GM12873 (cell line): ENCODE data around the gene FRMPD4.

Source experiments
- CTCF ChIP-seq: IDR thresholded peaks from 2 replicates; pipeline ENCODE4 v1.5.1; 2012; ENCODE audit warnings: low read depth, mild to moderate bottlenecking, moderate library complexity, low read length, control low read depth; ENCODE audit not compliant: insufficient read depth; ENCODE audit errors: missing control alignments

FRMPD4 gene

GRCh38 chrX:12139934-12140611 lies 1.8 kb downstream of the FRMPD4 start:
- no peak for TF ChIP-seq CTCF

GRCh38 chrX:12141511-12141910 lies 3.2 kb downstream of the FRMPD4 start:
- TF ChIP-seq CTCF = no peak

- TF ChIP-seq CTCF = no peak
These were observed 4.4 kb downstream of the FRMPD4 start for GRCh38 chrX:12142661-12143060.

GRCh38 chrX:12145402-12145801 lies 7.1 kb downstream of the FRMPD4 start:
- TF ChIP-seq CTCF = no peak

GRCh38 chrX:12149670-12150407 lies 11.6 kb downstream of the FRMPD4 start:
- no peak for TF ChIP-seq CTCF

GRCh38 chrX:12153317-12153716 lies 15.0 kb downstream of the FRMPD4 start:
- TF ChIP-seq CTCF = no peak

- no peak for TF ChIP-seq CTCF
These were observed 15.5 kb downstream of the FRMPD4 start for GRCh38 chrX:12153741-12154140.
